Measurements from ENCODE around the gene TUBA4B. TPM values are rescaled to one million over a fixed set of nuclear protein-coding genes. Genes with fewer than 3 reads are reported as not detected.

The TUBA4B gene
- total and polyA plus RNA-seq, 2 experiments from 2014 or later = not detected

GRCh38 chr2:219282375-219282774 is 29.3 kb downstream of the TUBA4B start:
- no peaks in the 10 kb centered on the region for H3K27me3 ChIP-seq (replicated peaks; ENCODE audit: insufficient read depth)
- H3K36me3 ChIP-seq (ENCODE audit: low read depth) = no peaks in the 10 kb centered on the region
- no peak overlapping the region for H2AFZ ChIP-seq
- H3K4me3 ChIP-seq = no peak overlapping the region
- H3K4me1 ChIP-seq (ENCODE audit: insufficient read depth) = peaks cover 30% of the 10 kb centered on the region
- H3K9ac ChIP-seq = no peak overlapping the region
- peaks cover 15% of the 10 kb centered on the region; the same call in 1 of the 2 replicates for H3K79me2 ChIP-seq (ENCODE audit: insufficient read depth)
- no peak overlapping the region for H3K27ac ChIP-seq
- peaks cover 10% of the 10 kb centered on the region for H3F3A ChIP-seq (ENCODE audit: insufficient read depth)
- no peaks in the 10 kb centered on the region for H3K9me3 ChIP-seq (ENCODE audit: low read depth)
- TF ChIP-seq EZH2phosphoT487 (IDR thresholded peaks at IDR 0.05; ENCODE audit: insufficient read depth, low read depth) (no peak), EZH2 (IDR thresholded peaks at IDR 0.05; ENCODE audit: insufficient read depth, poor library complexity, severe bottlenecking) (no peak)
- 69 to 75% methylated on average over 5 of the region's 5 CpGs for WGBS, 2 experiments (ENCODE audit: low coverage in 1 of 2, low lambda C conversion rate in 2 of 2, missing lambda C conversion rate in 2 of 2)
- DNase-seq = no peak
- no peaks in the 10 kb centered on the region for H3K9me2 ChIP-seq (ENCODE audit: insufficient read depth)
- H3K4me2 ChIP-seq (ENCODE audit: unreplicated experiment) = no peak overlapping the region
- H4K20me1 ChIP-seq (ENCODE audit: insufficient read depth) = no peaks in the 10 kb centered on the region
- in situ Hi-C loops (cut with MboI) = no loop called here

GRCh38 chr2:219282943-219283581 is 30.0 kb downstream of the TUBA4B start:
- in situ Hi-C loops (cut with MboI) = no loop called here

DNA sequence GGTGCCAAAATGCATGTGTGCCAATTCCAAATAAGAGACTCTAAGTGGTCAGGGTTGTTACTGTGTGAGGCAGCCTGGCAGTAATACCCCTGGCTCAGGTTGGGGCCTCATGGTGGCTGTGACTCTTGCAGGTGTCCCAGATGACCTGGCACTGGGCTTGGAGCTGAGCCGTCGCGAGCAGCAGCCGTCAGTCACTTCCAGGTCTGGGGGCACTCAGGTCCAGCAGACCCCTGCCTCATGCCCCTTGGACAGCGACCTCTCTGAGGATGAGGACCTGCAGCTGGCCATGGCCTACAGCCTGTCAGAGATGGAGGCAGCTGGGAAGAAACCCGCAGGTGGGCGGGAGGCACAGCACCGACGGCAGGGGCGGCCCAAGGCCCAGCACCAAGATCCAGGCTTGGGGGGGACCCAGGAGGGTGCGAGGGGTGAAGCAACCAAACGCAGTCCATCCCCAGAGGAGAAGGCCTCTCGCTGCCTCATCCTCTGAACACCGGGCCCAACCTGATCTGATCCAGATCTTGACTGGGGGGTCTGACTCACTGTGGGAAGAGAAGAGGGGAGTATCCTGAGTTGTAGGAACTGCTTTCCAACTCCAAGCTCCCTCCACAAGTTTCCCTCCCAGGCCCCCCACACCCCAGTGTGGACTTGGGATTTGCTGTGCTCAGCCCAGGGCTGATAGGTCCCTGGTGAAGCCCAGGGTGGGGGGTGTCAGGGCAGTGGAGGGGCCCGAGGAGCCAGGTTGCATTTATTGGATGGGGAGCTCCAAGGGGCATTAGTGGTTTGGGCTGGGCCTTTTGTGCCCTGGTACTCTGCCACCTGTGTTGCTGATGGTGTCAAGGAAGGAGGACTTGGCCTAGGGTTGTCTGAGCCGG is 31.7 kb downstream of the TUBA4B start:
- peaks cover 8% of the 10 kb centered on the region for H3F3A ChIP-seq (ENCODE audit: insufficient read depth)
- no peak overlapping the region for H3K4me2 ChIP-seq (ENCODE audit: unreplicated experiment)
- peak; percentile 42 for DNase-seq
- in situ Hi-C loops (cut with MboI) = no loop called here
- H3K36me3 ChIP-seq (ENCODE audit: low read depth) = no peaks in the 10 kb centered on the region
- no peaks in the 10 kb centered on the region for H3K9me3 ChIP-seq (ENCODE audit: low read depth)
- H3K27ac ChIP-seq = peak overlapping the region; percentile 33; the same call in 1 of the 2 replicates
- H3K9me2 ChIP-seq (ENCODE audit: insufficient read depth) = no peaks in the 10 kb centered on the region
- TF ChIP-seq EZH2phosphoT487 (IDR thresholded peaks at IDR 0.05; ENCODE audit: insufficient read depth, low read depth) = no peak
- TF ChIP-seq EZH2 (IDR thresholded peaks at IDR 0.05; ENCODE audit: insufficient read depth, poor library complexity, severe bottlenecking) = no peak
- peaks cover 29% of the 10 kb centered on the region for H3K4me1 ChIP-seq (ENCODE audit: insufficient read depth)
- H2AFZ ChIP-seq = no peak overlapping the region
- WGBS, 2 experiments (ENCODE audit: low coverage in 1 of 2, low lambda C conversion rate in 2 of 2, missing lambda C conversion rate in 2 of 2) = 89 to 91% methylated on average over 16 of the region's 16 CpGs
- no peaks in the 10 kb centered on the region for H4K20me1 ChIP-seq (ENCODE audit: insufficient read depth)
- H3K79me2 ChIP-seq (ENCODE audit: insufficient read depth) = peaks cover 14% of the 10 kb centered on the region; the same call in 1 of the 2 replicates
- no peak overlapping the region for H3K9ac ChIP-seq
- H3K27me3 ChIP-seq (replicated peaks; ENCODE audit: insufficient read depth) = no peaks in the 10 kb centered on the region
- no peak overlapping the region for H3K4me3 ChIP-seq

More at GRCh38 chr2:219282943-219283581, 30.0 kb downstream of the TUBA4B start:
- H3K4me2 ChIP-seq (ENCODE audit: unreplicated experiment) = no peak overlapping the region
- DNase-seq = no peak
- no peak overlapping the region for H3K9ac ChIP-seq
- no peaks in the 10 kb centered on the region for H3K9me3 ChIP-seq (ENCODE audit: low read depth)
- no peak overlapping the region for H2AFZ ChIP-seq
- TF ChIP-seq EZH2phosphoT487 (IDR thresholded peaks at IDR 0.05; ENCODE audit: insufficient read depth, low read depth) (no peak), EZH2 (IDR thresholded peaks at IDR 0.05; ENCODE audit: insufficient read depth, poor library complexity, severe bottlenecking) (no peak)
- no peak overlapping the region for H3K27ac ChIP-seq
- no peaks in the 10 kb centered on the region for H3K36me3 ChIP-seq (ENCODE audit: low read depth)
- no peaks in the 10 kb centered on the region for H4K20me1 ChIP-seq (ENCODE audit: insufficient read depth)
- H3K79me2 ChIP-seq (ENCODE audit: insufficient read depth) = peaks cover 15% of the 10 kb centered on the region; the same call in 1 of the 2 replicates
- no peak overlapping the region for H3K4me3 ChIP-seq
- H3F3A ChIP-seq (ENCODE audit: insufficient read depth) = peaks cover 8% of the 10 kb centered on the region
- H3K4me1 ChIP-seq (ENCODE audit: insufficient read depth) = peaks cover 27% of the 10 kb centered on the region
- no peaks in the 10 kb centered on the region for H3K9me2 ChIP-seq (ENCODE audit: insufficient read depth)
- 88% methylated on average over 14 to 17 of the region's 17 CpGs for WGBS, 2 experiments (ENCODE audit: low coverage in 1 of 2, low lambda C conversion rate in 2 of 2, missing lambda C conversion rate in 2 of 2)
- H3K27me3 ChIP-seq (replicated peaks; ENCODE audit: insufficient read depth) = no peaks in the 10 kb centered on the region

DNA sequence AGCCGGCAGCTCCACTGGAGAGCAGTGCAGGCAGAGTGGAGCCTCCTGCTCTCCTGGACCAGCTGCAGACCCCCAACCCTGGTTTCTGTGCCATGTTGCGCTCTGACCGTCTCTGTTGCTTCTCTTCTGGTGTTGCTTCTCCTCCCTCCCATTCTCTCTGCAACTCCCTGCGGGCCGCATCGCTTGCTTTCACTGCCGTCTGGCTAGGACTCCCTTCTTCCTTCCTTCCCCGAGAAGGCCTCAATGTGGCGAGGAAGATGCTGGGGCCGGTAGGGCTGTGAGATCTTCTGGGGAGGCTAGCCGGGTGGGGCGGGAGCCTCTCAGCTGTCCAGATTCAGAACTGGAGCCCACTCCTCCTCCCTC is 32.3 kb downstream of the TUBA4B start:
- Histone ChIP-seq H3K27me3 (replicated peaks; ENCODE audit: insufficient read depth) (no peaks in the 10 kb centered on the region), H3K36me3 (ENCODE audit: low read depth) (no peaks in the 10 kb centered on the region), H3K9me2 (ENCODE audit: insufficient read depth) (no peaks in the 10 kb centered on the region), H3K79me2 (ENCODE audit: insufficient read depth) (peaks cover 8% of the 10 kb centered on the region; the same call in 1 of the 2 replicates), H3K4me1 (ENCODE audit: insufficient read depth) (peaks cover 25% of the 10 kb centered on the region), H3K9ac (peak overlapping the region; percentile 38; the same call in 1 of the 2 replicates), H3K4me3 (no peak overlapping the region), H2AFZ (no peak overlapping the region), H3K4me2 (ENCODE audit: unreplicated experiment) (peak overlapping the region; percentile 50), H3F3A (ENCODE audit: insufficient read depth) (peaks cover 8% of the 10 kb centered on the region), H3K27ac (peak overlapping the region; percentile 33; the same call in 1 of the 2 replicates), H4K20me1 (ENCODE audit: insufficient read depth) (no peaks in the 10 kb centered on the region), H3K9me3 (ENCODE audit: low read depth) (no peaks in the 10 kb centered on the region)
- in situ Hi-C loops (cut with MboI) = no loop called here
- WGBS, 2 experiments (ENCODE audit: low coverage in 1 of 2, low lambda C conversion rate in 2 of 2, missing lambda C conversion rate in 2 of 2) = 75 to 77% methylated on average over 11 to 12 of the region's 12 CpGs
- TF ChIP-seq EZH2 (IDR thresholded peaks at IDR 0.05; ENCODE audit: insufficient read depth, poor library complexity, severe bottlenecking) (no peak), EZH2phosphoT487 (IDR thresholded peaks at IDR 0.05; ENCODE audit: insufficient read depth, low read depth) (no peak)
- DNase-seq = no peak

Data from GM23248 (cell line).